ENCODE results near the gene ZDHHC6. TPM values are rescaled to one million over a fixed set of nuclear protein-coding genes. Genes with fewer than 3 reads are reported as not detected.

ZDHHC6 gene
- total RNA-seq, 1 experiment from 2014 or later = 88.5 TPM

DNA sequence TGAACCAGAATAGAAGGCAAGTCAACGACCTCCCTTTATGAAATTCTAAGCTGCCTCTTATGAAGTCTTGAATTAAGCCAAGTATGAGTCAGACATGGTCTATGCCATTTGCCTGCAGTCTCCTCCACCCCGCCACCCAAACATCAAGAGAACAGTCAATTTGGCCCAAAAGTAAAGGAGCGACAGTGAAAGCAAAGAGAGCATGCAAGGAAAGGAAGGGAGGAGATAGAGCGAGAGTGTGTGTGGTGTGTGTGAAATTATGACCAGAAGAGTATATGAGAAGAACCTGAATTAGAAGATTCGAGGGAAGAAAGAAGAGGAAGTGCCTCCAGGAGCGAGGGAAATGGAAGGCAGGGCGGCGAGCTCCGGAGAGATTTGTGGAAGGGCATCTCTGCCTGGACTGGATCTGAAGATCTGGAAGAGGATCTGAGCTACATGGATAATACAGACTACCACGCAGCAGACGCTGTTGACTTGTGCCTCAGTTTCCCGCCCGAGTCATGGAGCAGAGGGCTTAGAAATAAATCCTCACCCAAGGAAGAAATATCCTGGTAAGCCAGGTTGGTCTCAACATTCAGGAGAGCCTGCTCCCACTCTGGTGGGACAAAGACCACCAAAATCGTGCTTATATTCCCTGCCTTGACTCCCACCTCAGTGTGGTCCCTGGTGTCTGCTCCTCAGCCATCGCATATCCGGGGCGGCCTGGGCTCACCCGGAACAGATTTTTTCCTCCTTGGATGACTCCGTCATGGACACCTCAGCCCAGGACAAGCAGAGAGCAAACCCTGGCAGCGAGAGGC, 459 bp downstream of the ZDHHC6 start:
- H3K9ac ChIP-seq (ENCODE audit: low read length) = peak overlapping the region; percentile 94
- H2AFZ ChIP-seq (ENCODE audit: low read depth, low read length, poor library complexity, severe bottlenecking) = no peak overlapping the region
- H3K4me1 ChIP-seq (ENCODE audit: control insufficient read depth in 1 of 2, insufficient read depth in 2 of 2, low read length in 2 of 2) = peaks cover 16 to 24% of the 10 kb centered on the region in 2 experiments
- DNase-seq (ENCODE audit: low read depth, low spot score) = no peak
- ChIA-PET RAD21 (ENCODE audit: low non-redundant PET in 1 of 2, low total read pairs in 2 of 2, uncharacterized antibody in 2 of 2, unreplicated experiment in 2 of 2) (no interaction called here), CTCF (interaction anchor here (1.7 to 1.8 kb wide), 2 partner anchors 11 to 25 kb away, joined by 7 to 11 read pairs; no protein-coding TSS in a partner anchor), POLR2A (no interaction called here)
- TF ChIP-seq JUND (IDR thresholded peaks at IDR 0.05) = no peak
- TF ChIP-seq CEBPB (IDR thresholded peaks at IDR 0.05; ENCODE audit: low read depth) = no peak
- TF ChIP-seq, protein P1, sequence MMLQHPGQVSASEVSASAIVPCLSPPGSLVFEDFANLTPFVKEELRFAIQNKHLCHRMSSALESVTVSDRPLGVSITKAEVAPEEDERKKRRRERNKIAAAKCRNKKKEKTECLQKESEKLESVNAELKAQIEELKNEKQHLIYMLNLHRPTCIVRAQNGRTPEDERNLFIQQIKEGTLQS (IDR thresholded peaks at IDR 0.05) = no peak
- no peak for TF ChIP-seq SRF (IDR thresholded peaks at IDR 0.05; ENCODE audit: low read depth)
- TF ChIP-seq, protein P2, sequence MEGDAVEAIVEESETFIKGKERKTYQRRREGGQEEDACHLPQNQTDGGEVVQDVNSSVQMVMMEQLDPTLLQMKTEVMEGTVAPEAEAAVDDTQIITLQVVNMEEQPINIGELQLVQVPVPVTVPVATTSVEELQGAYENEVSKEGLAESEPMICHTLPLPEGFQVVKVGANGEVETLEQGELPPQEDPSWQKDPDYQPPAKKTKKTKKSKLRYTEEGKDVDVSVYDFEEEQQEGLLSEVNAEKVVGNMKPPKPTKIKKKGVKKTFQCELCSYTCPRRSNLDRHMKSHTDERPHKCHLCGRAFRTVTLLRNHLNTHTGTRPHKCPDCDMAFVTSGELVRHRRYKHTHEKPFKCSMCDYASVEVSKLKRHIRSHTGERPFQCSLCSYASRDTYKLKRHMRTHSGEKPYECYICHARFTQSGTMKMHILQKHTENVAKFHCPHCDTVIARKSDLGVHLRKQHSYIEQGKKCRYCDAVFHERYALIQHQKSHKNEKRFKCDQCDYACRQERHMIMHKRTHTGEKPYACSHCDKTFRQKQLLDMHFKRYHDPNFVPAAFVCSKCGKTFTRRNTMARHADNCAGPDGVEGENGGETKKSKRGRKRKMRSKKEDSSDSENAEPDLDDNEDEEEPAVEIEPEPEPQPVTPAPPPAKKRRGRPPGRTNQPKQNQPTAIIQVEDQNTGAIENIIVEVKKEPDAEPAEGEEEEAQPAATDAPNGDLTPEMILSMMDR (IDR thresholded peaks at IDR 0.05 in 2 of 3, conservative IDR thresholded peaks at IDR 0.05 in 1 of 3; ENCODE audit: borderline replicate concordance in 1 of 3, insufficient read depth in 1 of 3, low read depth in 2 of 3, low read length in 2 of 3) = no peak
- no peak for TF ChIP-seq SP1 (IDR thresholded peaks at IDR 0.05; ENCODE audit: low read depth)
- no peak for TF ChIP-seq RAD21 (IDR thresholded peaks at IDR 0.05; ENCODE audit: low read depth)
- no peak for TF ChIP-seq POLR2A (IDR thresholded peaks at IDR 0.05; ENCODE audit: borderline replicate concordance, extremely low read depth, insufficient read depth, insufficient read length)
- no peak for TF ChIP-seq EGR1 (IDR thresholded peaks at IDR 0.05; ENCODE audit: low read depth)
- no peak for TF ChIP-seq SIN3A (IDR thresholded peaks at IDR 0.05; ENCODE audit: low read depth)
- H3K4me2 ChIP-seq (ENCODE audit: low read length) = peak overlapping the region; percentile 86
- intact Hi-C loops (cut with micrococcal nuclease) = loop anchor here (10.0 kb wide), 1 partner anchor 939 kb away; no protein-coding TSS in a partner anchor
- H3K4me3 ChIP-seq (replicated peaks in 1 of 2; ENCODE audit: low read depth in 1 of 2, low read length in 2 of 2) = peak overlapping the region; percentile 85 to 94
- BruUV-seq (replicated peaks) = TSS peak; percentile 42
- H4K20me1 ChIP-seq (ENCODE audit: insufficient read depth) = no peaks in the 10 kb centered on the region
- H3K27me3 ChIP-seq (ENCODE audit: insufficient read depth, low read length) = no peaks in the 10 kb centered on the region
- H3K79me2 ChIP-seq (ENCODE audit: insufficient read depth, low read length) = peaks cover 96% of the 10 kb centered on the region
- H3K9me2 ChIP-seq (ENCODE audit: insufficient read depth) = no peaks in the 10 kb centered on the region
- peak overlapping the region; percentile 83 for H3K27ac ChIP-seq (ENCODE audit: low read depth, low read length)
- H3K9me3 ChIP-seq (ENCODE audit: control insufficient read depth in 1 of 2, insufficient read depth in 1 of 2, low read depth in 1 of 2, low read length in 2 of 2) = no peaks in the 10 kb centered on the region
- H3K36me3 ChIP-seq (ENCODE audit: control insufficient read depth in 1 of 2, insufficient read depth in 2 of 2, low read length in 2 of 2) = peaks cover 38 to 44% of the 10 kb centered on the region in 2 experiments
- peak; percentile 3; the same call in 1 of the 2 replicates for ATAC-seq

Data from HCT116 (cell line).